ENCODE results near the gene ZCCHC8. TPM values are rescaled to one million over a fixed set of nuclear protein-coding genes. Genes with fewer than 3 reads are reported as not detected.
"Not testable (repeated sequence)": the region's sequence is repeated elsewhere in the genome, so short reads cannot be mapped to it uniquely, and the experiment has no call there.

Gene ZCCHC8
- total and polyA plus RNA-seq, 4 experiments from 2014 or later: 5.4 to 59.9 (median 32.9) TPM

DNA sequence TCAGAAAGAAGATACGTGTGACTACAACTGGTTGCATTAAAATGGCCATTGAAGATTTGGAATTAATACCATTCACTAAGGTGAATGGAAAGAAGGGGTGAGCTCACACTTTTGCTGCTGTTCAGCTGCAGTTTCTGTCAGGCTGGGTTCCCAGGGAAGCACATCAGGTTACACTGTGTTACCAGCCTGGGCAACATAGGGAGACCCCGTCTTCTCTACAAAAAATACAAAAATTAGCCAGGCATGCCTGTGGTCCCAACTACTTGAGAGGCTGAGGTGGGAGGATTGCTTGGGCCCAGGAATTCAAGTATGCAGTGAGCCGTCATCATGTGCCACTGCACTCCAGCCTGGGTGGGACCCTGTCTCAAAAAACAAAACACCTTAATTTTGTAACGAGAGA, 12.9 kb upstream of the ZCCHC8 start:
- Histone ChIP-seq H3K27me3 (ENCODE audit: insufficient read depth, low read length) (no peaks in the 10 kb centered on the region), H3K4me3 (ENCODE audit: low read length in 2 of 2) (no peak overlapping the region), H3K27ac (ENCODE audit: low read depth, low read length) (no peak overlapping the region), H3K4me1 (ENCODE audit: insufficient read depth, low read length) (no peaks in the 10 kb centered on the region), H3K9me3 (ENCODE audit: control insufficient read depth in 1 of 2, low read length in 2 of 2) (no peaks in the 10 kb centered on the region), H3K36me3 (ENCODE audit: insufficient read depth, low read length) (peaks cover 92% of the 10 kb centered on the region)
- no peaks in the 10 kb centered on the region for H3K27me3 Mint-ChIP-seq
- H3K9me3 Mint-ChIP-seq: no peaks in the 10 kb centered on the region
- H3K36me3 Mint-ChIP-seq: peaks cover 44 to 88% of the 10 kb centered on the region in 2 donors
- POLR2A ChIA-PET (ENCODE audit: partially characterized antibody): interaction anchor here (7.4 kb wide), 1 partner anchor 13 kb away, joined by 43 read pairs; the partner anchor contains the start of gene ZCCHC8
- H3K4me1 Mint-ChIP-seq: peaks cover 4 to 16% (median 10%) of the 10 kb centered on the region in 4 donors
- no peak for DNase-seq
- peak overlapping the region in 1 of 7 donors; percentile 31 for H3K27ac Mint-ChIP-seq
- CTCF ChIA-PET (ENCODE audit: partially characterized antibody): interaction anchor here (0.9 to 1.6 kb wide), 5 partner anchors 9 to 158 kb away, joined by 3 read pairs; no protein-coding TSS in a partner anchor
- no peak overlapping the region for H3K4me3 Mint-ChIP-seq
- intact Hi-C loops (cut with micrococcal nuclease): no loop called here

DNA sequence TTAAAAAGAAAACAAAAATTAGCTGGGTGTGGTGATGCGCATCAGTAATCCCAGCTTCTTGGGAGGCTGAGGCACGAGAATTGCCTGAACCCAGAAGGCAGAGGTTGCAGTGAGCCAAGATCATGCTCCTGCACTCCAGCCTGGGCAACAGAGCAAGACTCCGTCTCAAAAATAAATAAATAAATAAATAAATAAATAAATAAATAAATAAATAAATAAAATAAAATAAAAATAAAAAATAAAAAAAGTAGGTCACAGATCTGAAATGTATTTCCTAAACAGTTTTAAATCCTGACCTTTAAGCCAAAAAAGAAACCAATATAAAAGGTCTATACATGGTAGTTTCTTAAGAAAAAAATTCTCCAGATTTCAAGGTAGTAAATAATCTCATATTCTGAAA, 12.3 kb upstream of the ZCCHC8 start:
- H3K4me3 Mint-ChIP-seq; DNase-seq; H3K27ac Mint-ChIP-seq; H3K9me3 ChIP-seq (ENCODE audit: control insufficient read depth in 1 of 2, low read length in 2 of 2); H3K4me3 ChIP-seq (ENCODE audit: low read length in 2 of 2); H3K27me3 ChIP-seq (ENCODE audit: insufficient read depth, low read length); intact Hi-C loops (cut with micrococcal nuclease); H3K27ac ChIP-seq (ENCODE audit: low read depth, low read length); H3K4me1 ChIP-seq (ENCODE audit: insufficient read depth, low read length); H3K27me3 Mint-ChIP-seq; H3K9me3 Mint-ChIP-seq: not testable (repeated sequence)
- CTCF ChIA-PET (ENCODE audit: partially characterized antibody): interaction anchor here (0.9 to 1.8 kb wide), 6 partner anchors 8 to 157 kb away, joined by 3 to 4 read pairs (median 3); no protein-coding TSS in a partner anchor
- Mint-ChIP-seq H3K4me1 (peaks cover 2 to 11% (median 9%) of the 10 kb centered on the region in 4 donors), H3K36me3 (peaks cover 39 to 86% of the 10 kb centered on the region in 2 donors)
- POLR2A ChIA-PET (ENCODE audit: partially characterized antibody): interaction anchor here (7.4 kb wide), 1 partner anchor 12 kb away, joined by 43 read pairs; the partner anchor contains the start of gene ZCCHC8
- peaks cover 93% of the 10 kb centered on the region for H3K36me3 ChIP-seq (ENCODE audit: insufficient read depth, low read length)

DNA sequence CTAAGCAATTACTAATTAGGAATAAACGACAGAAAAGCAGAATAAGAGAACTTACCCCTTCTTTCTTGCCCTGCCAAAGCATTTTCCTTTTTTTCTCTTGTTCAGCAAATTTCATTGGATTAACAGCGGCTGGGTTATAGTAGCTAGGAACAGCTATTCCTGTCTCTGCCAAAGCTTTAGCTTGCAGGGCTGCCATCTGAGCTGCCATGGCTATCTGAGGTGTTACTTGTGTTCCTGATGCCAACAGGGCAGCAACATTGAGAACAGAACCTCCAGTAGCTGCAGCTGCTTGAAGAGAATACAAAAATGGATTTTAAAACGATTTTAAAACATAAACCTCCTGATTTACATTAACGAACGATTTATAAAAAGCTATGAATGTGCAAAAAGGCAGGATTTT, 7.4 kb upstream of the ZCCHC8 start:
- DNase-seq: no peak
- Histone ChIP-seq H3K9me3 (ENCODE audit: control insufficient read depth in 1 of 2, low read length in 2 of 2) (no peaks in the 10 kb centered on the region), H3K27me3 (ENCODE audit: insufficient read depth, low read length) (no peaks in the 10 kb centered on the region), H3K4me1 (ENCODE audit: insufficient read depth, low read length) (no peaks in the 10 kb centered on the region), H3K36me3 (ENCODE audit: insufficient read depth, low read length) (peaks cover 85% of the 10 kb centered on the region), H3K27ac (ENCODE audit: low read depth, low read length) (no peak overlapping the region), H3K4me3 (ENCODE audit: low read length in 2 of 2) (no peak overlapping the region)
- Mint-ChIP-seq H3K4me3 (no peak overlapping the region), H3K27ac (peak overlapping the region in 1 of 7 donors; percentile 35), H3K4me1 (peaks cover 0 to 5% (median 3%) of the 10 kb centered on the region in 4 donors), H3K9me3 (peaks cover 0 to 8% (median 0%) of the 10 kb centered on the region in 8 donors), H3K36me3 (peaks cover 29 to 76% of the 10 kb centered on the region in 2 donors), H3K27me3 (no peaks in the 10 kb centered on the region)
- ChIA-PET POLR2A (ENCODE audit: partially characterized antibody) (interaction anchor here (0.5 to 2.4 kb wide), 3 partner anchors 8 to 676 kb away, joined by 3 to 7 read pairs (median 4); partner anchors contain the start of genes KNTC1 and RSRC2), CTCF (ENCODE audit: partially characterized antibody) (interaction anchor here (0.5 to 0.9 kb wide), 3 partner anchors 10 to 41 kb away, joined by 3 to 4 read pairs (median 3); no protein-coding TSS in a partner anchor)
- intact Hi-C loops (cut with micrococcal nuclease): no loop called here

DNA sequence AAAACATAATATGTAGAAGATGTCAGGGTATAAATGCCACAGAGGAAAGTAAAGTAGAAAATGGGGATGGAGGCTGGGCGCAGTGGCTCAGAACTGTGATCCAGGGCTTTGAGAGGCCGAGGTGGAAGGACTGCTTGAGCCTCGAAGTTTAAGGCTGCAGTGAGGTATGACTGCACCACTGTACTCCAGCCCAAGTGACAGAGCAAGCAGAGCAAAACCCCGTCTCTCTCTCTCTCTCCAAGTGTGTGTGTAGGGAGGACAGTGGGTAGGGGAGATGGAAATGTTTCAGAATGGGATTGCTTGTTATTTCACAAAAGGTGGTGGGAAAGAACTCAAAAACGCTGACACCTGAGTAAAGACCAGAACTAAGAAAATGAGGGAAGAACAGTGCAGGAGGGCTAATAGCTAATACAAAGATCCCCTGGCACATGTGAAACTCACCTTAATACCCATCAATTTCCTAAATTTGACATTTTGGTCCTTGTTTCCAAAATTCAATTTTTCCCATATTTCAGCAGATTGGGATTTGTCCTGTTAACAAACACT, 5.7 kb upstream of the ZCCHC8 start:
- peaks cover 0 to 8% (median 0%) of the 10 kb centered on the region in 8 donors for H3K9me3 Mint-ChIP-seq
- H3K36me3 ChIP-seq (ENCODE audit: insufficient read depth, low read length): peaks cover 71% of the 10 kb centered on the region
- POLR2A ChIA-PET (ENCODE audit: partially characterized antibody): interaction anchor here (2.4 kb wide), 1 partner anchor 20 kb away, joined by 7 read pairs; the partner anchor contains the start of genes KNTC1 and RSRC2
- H3K4me1 ChIP-seq (ENCODE audit: insufficient read depth, low read length): peaks cover 13% of the 10 kb centered on the region
- peaks cover 9 to 15% (median 10%) of the 10 kb centered on the region in 4 donors for H3K4me1 Mint-ChIP-seq
- no peak overlapping the region for H3K4me3 Mint-ChIP-seq
- no peaks in the 10 kb centered on the region for H3K27me3 Mint-ChIP-seq
- CTCF ChIA-PET (ENCODE audit: partially characterized antibody): no interaction called here
- no peak overlapping the region for H3K4me3 ChIP-seq (ENCODE audit: low read length in 2 of 2)
- H3K9me3 ChIP-seq (ENCODE audit: control insufficient read depth in 1 of 2, low read length in 2 of 2): no peaks in the 10 kb centered on the region
- no peak overlapping the region for H3K27ac ChIP-seq (ENCODE audit: low read depth, low read length)
- intact Hi-C loops (cut with micrococcal nuclease): no loop called here
- H3K36me3 Mint-ChIP-seq: peaks cover 23 to 67% of the 10 kb centered on the region in 2 donors
- H3K27me3 ChIP-seq (ENCODE audit: insufficient read depth, low read length): no peaks in the 10 kb centered on the region
- DNase-seq: no peak
- peak overlapping the region in 6 of 7 donors; percentile 24 to 93 (median 33) for H3K27ac Mint-ChIP-seq

DNA sequence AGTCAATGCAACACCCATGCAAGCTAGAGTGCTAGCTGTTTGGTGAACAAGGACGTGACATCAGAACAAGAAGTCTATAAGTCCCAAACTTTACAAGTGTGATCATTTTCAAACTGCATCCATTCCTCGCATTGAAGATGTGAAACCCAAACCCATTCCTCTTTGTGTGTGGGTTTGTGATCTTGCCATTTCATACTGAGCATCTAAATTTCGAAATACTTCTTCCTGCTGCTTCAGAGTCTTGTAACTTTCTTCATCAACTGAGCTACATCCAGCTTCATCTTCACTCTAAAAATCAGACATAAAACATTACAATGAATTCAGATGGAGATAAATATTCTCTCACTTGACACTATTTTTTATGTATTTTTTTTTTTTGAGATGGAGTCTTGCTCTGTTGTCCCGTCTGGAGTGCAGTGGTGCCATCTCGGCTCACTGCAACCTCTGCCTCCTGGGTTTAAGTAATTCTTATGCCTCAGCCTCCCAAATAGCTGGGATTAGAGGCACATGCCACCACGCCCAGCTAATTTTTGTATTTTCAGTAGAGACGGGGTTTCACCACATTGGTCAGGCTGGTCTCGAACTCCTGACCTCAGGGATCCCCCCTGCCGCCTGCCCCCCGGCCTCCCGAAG, 4.8 kb upstream of the ZCCHC8 start:
- Mint-ChIP-seq H3K4me1 (peaks cover 16 to 24% (median 16%) of the 10 kb centered on the region in 4 donors), H3K27ac (peak overlapping the region in 3 of 7 donors; percentile 19 to 81 (median 24)), H3K9me3 (peaks cover 0 to 8% (median 0%) of the 10 kb centered on the region in 8 donors), H3K4me3 (no peak overlapping the region), H3K36me3 (peaks cover 23 to 65% of the 10 kb centered on the region in 2 donors), H3K27me3 (no peaks in the 10 kb centered on the region)
- intact Hi-C loops (cut with micrococcal nuclease): no loop called here
- CTCF ChIA-PET (ENCODE audit: partially characterized antibody): no interaction called here
- POLR2A ChIA-PET (ENCODE audit: partially characterized antibody): interaction anchor here (10.5 kb wide), 1 partner anchor 20 kb away, joined by 224 read pairs; the partner anchor contains the start of genes KNTC1 and RSRC2
- H3K27ac ChIP-seq (ENCODE audit: low read depth, low read length): no peak overlapping the region
- no peaks in the 10 kb centered on the region for H3K27me3 ChIP-seq (ENCODE audit: insufficient read depth, low read length)
- H3K4me1 ChIP-seq (ENCODE audit: insufficient read depth, low read length): peaks cover 18% of the 10 kb centered on the region
- peaks cover 61% of the 10 kb centered on the region for H3K36me3 ChIP-seq (ENCODE audit: insufficient read depth, low read length)
- no peaks in the 10 kb centered on the region for H3K9me3 ChIP-seq (ENCODE audit: control insufficient read depth in 1 of 2, low read length in 2 of 2)
- H3K4me3 ChIP-seq (ENCODE audit: low read length in 2 of 2): no peak overlapping the region
- no peak for DNase-seq

DNA sequence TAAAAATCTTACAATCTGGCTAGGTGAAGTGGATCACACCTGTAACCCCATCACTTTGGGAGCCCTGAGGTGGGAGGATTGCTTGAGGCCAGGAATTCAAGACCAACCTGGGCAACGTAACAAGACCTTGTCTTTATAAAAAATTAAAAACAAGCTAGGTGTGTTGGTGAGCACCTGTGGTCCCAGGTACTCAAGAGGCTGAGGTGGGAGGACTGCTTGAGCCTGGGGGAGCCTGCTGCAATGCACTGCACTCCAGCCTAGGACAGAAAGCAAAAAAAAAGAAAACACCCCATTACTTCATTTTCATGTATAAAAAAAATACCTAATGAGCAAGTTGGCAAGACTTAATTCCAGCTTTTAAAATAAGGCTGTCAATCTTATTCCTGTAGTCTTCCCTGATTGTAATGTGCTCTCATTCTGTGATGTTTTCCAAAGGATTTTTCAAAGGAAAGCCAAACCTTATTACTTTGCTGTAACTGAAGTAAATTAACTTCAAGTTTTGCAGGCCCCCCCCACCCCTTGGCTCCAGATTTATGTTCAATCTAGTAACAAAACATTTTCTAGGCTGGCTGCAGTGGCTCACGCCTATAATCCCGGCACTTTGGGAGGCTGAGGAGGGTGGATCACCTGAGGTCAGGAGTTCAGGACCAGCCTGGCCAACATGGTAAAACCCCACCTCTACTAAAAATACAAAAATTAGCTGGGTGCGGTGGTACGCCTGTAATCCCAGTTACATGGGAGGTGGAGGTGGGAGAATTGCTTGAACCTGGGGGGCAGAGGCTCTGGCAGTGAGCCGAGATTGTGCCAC, 3.3 kb upstream of the ZCCHC8 start:
- peaks cover 46% of the 10 kb centered on the region for H3K36me3 ChIP-seq (ENCODE audit: insufficient read depth, low read length)
- CTCF ChIA-PET (ENCODE audit: partially characterized antibody): interaction anchor here (0.6 to 1.4 kb wide), 5 partner anchors 9 to 710 kb away, joined by 3 read pairs; partner anchors contain the start of gene RSRC2
- H3K27me3 Mint-ChIP-seq: no peaks in the 10 kb centered on the region
- H3K9me3 Mint-ChIP-seq: peaks cover 0 to 8% (median 0%) of the 10 kb centered on the region in 8 donors
- no peaks in the 10 kb centered on the region for H3K9me3 ChIP-seq (ENCODE audit: control insufficient read depth in 1 of 2, low read length in 2 of 2)
- peaks cover 16 to 36% (median 22%) of the 10 kb centered on the region in 4 donors for H3K4me1 Mint-ChIP-seq
- intact Hi-C loops (cut with micrococcal nuclease): no loop called here
- no peak overlapping the region for H3K4me3 ChIP-seq (ENCODE audit: low read length in 2 of 2)
- DNase-seq: no peak
- POLR2A ChIA-PET (ENCODE audit: partially characterized antibody): interaction anchor here (1.3 to 10.5 kb wide), 2 partner anchors 22 to 23 kb away, joined by 3 to 224 read pairs; partner anchors contain the start of genes KNTC1 and RSRC2
- H3K4me1 ChIP-seq (ENCODE audit: insufficient read depth, low read length): peaks cover 23% of the 10 kb centered on the region
- H3K4me3 Mint-ChIP-seq: peak overlapping the region in 1 of 8 donors; percentile 36
- peaks cover 23 to 56% of the 10 kb centered on the region in 2 donors for H3K36me3 Mint-ChIP-seq
- H3K27ac ChIP-seq (ENCODE audit: low read depth, low read length): no peak overlapping the region
- no peaks in the 10 kb centered on the region for H3K27me3 ChIP-seq (ENCODE audit: insufficient read depth, low read length)
- peak overlapping the region in 3 of 7 donors; percentile 17 to 69 (median 37) for H3K27ac Mint-ChIP-seq

Data from CD4-positive, alpha-beta memory T cell (primary cell).